Middle frontal gyrus (tissue), 1 donor: ENCODE measurements around the gene KRT82.

Source experiments
- DNase-seq: peaks from one replicate; pipeline ENCODE4 v3.0.0-alpha.2; 2015; ENCODE audit warnings: low spot score; ENCODE audit errors: extremely low spot score

The KRT82 gene

DNA sequence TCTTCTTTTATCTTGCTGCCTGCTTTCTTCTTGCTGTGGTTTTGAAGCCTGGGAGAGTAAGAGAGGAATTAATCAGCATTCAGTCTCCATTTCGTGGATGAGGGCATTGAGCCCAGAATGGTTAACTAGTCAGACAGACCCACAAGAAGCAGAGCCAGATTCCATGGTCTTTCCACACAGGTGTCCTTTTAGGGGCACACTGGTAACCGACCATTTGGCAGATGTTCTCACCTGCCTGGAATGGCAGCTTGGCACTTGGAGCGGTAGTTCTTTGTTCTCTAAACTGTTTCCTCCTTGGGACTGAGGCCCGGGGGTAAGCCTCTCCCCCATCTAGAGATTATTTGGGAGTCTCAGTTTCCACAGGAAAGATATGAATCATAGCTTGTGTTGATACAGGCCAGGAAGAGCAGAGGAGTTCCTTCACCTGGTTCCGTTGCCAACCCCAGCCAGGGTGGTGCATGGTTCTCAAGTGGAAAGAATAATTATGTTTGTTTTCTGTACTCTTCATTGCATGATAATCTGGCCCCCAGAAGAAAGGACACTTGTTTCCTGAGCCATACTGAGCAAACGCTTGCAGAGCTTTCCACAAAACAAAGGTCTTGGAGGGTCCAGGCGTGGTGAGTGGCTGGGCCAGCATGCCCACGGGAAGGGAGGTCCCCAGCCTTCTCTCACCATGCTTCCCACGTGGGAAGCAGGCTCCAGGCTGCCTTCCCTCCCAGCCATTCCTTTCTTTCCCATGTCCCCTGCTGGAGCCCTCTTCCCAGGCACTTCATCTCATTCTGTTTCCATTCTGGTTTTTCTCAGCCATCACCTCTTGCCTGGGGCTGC lies 30.1 kb upstream of the KRT82 start:
- DNase-seq: no peak

DNA sequence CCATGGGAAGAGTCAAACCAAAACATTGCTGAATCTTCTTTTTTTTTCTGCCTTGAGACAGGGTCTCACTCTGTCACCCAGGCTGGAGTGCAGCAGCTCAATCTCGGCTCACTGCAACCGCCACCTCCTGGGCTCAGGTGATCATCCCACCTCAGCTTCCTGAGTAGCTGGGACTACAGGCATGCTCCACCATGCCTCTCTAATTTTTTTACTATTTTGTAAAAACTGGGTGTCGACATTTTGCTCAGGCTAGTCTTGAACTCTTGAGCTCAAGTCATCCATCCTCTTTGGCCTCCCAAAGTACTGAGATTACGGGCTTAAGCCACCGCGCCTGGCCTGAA lies 29.5 kb upstream of the KRT82 start:
- no peak for DNase-seq

DNA sequence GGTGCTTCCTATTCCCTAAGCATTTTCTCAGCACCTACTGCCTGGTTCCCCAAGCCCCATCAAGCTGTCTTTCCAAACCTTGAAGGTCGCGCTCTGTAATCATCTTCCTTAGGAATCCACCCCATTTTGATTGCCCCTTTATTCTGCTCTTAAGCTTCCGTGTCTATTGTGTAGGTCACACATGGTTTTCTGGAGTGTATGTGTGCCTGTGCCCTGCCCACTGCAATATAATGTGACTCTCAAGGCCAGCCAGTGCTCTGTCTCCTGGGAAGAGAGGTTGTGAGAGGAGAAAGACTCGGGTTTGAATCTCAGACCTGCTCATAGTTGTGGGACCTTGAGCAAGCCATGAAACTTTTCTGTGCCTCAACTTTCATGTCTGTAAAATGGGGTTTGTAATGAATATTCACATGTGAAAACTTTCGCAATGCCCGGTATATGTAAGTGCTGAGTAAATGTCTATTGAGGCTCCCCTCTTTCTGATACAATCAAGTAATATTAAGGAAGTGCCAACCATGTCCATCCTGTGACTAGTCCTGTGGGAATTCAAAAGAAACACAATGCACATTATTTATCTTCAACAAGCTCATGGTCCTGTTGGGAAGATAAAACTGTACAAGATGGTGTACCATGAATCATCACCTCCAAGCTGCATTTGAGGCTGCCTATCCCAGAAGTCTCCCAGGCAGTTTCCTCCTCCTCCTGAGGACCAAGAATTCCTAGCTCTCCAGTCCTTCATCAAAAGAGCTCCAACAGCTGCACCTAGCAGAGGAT lies 28.8 kb upstream of the KRT82 start:
- DNase-seq: no peak

GRCh38 chr12:52434081-52434733 lies 28.1 kb upstream of the KRT82 start, which contains the start of gene KRT75:
KRT75 (minus strand) TSS chr12:52434371; CDS start chr12:52434304, 67 bp downstream.
- DNase-seq: no peak

DNA sequence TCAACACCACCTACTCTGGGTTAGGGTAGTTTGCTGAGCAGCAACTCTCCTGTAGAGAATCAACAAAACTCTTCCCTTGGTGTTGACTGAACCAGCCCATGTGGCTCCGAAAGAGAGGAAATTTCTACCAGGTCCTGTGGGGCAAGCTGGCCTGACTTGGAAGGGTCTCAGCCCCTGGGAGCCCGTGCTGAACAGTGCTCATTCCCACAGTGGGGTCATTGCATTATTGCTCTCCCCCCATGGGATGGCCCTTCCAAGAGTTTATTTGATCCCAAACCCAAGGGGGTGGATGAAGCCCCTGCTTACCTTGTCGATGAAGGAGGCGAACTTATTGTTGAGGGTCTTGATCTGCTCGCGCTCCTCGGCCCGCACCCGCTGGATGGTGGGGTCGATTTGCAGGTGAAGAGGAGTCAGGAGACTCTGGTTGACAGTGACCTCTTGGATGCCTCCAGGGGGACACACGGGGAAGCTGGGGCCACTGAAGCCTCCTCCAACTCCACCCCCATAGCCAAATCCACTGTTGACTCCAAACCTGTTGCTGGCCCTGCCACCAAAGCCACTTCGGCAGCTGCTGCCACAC lies 27.5 kb upstream of the KRT82 start:
- DNase-seq: no peak

- DNase-seq: no peak
Measured at GRCh38 chr12:52432559-52433207, 26.5 kb upstream of the KRT82 start.

DNA sequence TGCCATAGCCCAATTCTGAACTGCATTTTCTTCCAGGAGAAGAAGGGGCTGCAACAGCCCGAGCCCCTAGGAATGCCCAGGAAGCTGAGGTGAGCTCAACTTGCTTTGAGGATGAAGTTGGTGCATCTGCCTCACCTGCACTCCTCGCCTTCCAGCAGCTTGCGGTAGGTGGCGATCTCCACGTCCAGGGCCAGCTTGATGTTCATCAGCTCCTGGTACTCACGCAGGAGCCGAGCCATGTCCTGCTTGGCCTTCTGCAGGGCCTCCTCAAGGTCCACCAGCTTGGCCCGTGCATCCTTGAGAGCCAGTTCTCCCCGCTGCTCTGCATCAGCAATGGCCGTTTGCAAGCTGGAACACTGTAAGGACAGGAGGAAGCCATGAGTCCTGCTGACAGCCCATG lies 22.0 kb upstream of the KRT82 start:
- DNase-seq: no peak

DNA sequence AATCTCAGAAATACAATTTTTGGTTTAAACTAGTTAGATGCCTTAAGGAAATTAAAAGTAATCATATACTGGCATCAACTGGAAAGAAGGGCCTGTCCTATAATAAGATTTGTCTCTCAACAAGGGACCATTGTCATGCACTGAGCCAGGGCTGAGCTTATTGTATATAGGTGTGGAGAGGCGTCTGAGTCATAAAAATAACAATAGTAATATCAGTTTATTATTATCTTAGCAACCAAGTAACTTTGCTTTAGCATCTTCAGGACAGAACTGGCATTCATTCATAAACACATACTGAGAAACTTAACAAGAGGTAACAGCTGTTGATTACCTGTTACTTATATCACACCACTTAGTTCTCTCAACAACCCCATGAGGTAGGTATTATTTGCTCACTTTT lies 20.9 kb upstream of the KRT82 start:
- no peak for DNase-seq

DNA sequence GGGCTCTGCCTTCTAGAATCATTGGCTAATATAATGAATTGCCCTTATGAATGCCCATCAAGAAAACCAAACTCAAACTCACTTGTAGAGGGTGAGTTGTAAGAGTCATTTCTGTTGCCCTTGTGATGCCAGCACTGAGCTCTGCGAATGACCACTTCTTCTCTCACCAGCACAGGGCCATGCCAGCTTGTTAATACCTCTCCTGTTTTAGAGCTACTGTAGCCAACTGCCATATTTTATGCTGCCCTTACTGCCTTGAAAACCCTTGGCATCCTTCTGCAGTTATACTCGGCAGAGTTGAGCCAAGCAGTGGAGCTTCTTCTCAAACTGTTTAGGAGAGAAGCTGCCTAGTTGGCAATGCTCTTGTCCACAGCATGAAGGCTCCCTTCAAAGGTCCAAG lies 19.9 kb upstream of the KRT82 start:
- no peak for DNase-seq

- DNase-seq: no peak
Measured at GRCh38 chr12:52425466-52425865, 19.3 kb upstream of the KRT82 start.

DNA sequence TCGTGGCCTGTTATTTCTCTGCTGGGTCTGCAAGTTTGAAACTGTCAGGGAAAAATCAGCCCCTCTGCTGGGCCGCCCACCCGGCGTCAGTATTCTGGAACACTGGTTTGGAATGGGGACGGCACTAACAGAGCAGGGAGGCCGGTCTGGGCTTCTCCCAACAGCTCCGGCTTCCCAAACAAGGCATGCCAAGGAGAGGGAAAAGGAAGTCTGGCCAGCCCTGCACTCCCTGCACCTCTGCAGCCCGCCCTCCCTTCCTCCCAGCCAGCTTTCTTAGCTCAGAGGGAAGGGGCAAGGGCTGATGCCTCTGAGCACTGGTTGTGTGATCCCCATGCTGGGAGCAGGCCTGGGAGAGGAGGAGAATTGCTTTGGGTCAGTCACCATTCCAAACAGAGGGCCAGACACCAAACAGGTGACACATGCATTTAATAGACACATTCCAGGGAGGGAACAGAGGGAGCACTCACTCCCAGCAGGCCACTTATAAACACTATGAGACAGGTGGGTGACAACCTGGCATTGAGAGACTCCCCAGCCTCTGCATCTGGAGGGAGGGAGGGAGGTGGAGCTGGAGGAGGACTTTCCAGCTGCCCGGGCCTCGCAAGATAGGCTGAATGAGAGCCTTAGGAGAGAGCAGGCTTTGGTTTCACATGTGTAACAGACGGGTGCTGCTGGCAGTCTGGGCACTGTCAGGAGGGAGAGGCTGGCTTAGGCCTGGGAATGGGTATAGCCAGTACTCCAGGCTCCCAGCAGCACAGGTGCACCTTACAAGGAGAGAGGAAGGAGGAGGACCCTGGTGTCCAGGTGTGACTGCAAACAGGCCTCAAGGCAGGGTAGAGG lies 17.7 kb upstream of the KRT82 start:
- DNase-seq: no peak

DNA sequence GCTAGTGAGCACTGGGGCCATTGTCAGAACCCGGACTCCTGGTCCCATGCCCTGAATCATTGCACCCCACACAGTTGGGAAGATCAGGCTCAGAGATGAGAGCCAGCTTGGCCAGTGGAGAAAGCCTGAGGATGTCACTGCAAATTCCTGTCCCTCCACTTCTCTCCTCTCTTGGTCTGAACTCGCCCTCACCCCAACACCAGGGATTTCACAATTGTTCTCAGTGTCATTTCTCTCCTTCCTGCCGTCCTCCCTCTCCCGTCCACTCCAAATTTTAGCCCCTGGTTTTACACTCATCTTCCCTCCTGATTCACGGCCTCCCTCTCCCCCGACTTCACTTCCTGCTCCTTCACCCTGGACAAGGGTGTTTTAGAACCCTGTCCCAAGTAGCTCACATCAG lies 16.9 kb upstream of the KRT82 start:
- no peak for DNase-seq

DNA sequence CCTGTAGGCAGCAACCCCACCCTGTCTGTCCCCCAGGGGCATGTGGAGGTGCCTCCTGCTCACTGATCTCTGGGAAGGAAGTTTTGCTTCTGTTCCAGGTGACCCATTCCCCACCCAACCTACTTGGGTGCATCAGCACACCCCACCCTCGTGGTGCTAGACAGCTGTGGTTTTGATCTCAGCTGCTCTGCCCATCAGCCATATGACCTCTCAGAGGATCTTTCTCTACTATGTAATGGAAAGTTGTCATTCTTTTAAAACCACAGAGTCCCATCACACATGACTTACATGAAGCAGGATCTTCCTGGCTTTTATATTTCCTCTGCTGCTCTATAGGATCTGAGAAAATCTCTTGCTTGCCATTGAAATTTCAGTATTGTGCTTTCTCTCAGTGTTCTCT lies 13.5 kb upstream of the KRT82 start:
- DNase-seq: no peak

- DNase-seq: no peak
Measured at GRCh38 chr12:52418576-52419110, 12.5 kb upstream of the KRT82 start.

- no peak for DNase-seq
Measured at GRCh38 chr12:52417740-52418139, 11.6 kb upstream of the KRT82 start.

- no peak for DNase-seq
Measured at GRCh38 chr12:52416795-52417194, 10.7 kb upstream of the KRT82 start.

DNA sequence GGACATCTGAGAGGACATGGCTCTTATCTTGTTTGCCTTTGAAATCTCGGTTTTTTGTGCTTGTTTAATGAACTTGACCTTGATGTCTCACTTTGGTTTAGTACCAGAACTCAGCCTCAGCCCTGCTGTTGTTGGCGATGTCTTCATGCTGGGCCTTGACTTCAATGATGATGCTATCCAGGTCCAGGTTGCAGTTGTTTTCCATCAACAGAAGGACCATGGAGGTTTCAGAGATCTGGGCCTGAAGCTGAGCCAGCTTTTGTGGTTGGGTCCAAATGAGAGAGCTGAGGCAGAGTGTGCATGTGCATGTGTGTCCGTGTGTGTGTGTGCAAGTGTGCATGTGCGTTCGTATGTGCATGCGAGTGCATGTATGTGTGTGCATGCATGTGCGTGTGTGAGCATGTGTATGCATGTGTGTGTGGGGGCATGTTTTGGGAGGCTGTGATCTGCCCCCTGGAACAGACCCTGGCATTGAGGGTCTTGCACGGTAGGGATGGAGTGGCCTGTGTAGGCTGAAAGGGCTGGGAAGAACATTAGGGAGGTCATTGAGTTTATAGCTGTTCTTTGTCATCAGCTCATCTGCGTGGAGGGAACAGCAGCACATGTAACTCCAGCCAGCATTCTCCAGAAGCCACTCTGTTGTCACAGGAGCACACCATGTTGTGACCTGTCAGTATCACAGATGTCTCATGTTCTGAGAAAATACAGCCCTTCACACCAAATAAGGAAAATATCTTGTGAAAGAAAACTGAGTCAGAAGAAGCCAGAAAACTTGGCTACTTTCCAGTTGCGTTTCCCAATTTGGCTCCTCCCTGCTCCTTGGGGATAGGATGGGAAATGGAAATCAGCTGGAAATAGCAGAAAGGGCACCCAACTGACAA lies 10.0 kb upstream of the KRT82 start:
- DNase-seq: no peak

DNA sequence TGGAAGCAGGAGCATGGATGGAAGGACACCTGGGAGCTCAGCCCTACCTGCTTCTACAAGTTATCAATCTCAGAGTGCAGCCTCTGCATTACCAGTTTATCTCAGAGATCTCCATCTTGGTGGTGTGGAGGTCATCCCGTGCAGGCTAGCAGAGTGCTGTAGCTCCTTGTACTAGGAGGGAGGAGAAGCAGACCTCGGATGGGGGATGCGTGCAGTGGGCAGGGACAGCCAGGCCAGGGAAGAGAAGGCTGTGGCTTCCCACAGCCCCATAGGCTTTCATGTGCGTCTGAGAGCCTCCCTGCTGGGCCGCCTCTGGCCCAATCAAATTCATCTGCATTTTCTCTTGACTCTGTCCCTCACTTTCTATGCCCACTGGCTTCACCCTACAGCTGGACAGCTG lies 8.8 kb upstream of the KRT82 start:
- no peak for DNase-seq

DNA sequence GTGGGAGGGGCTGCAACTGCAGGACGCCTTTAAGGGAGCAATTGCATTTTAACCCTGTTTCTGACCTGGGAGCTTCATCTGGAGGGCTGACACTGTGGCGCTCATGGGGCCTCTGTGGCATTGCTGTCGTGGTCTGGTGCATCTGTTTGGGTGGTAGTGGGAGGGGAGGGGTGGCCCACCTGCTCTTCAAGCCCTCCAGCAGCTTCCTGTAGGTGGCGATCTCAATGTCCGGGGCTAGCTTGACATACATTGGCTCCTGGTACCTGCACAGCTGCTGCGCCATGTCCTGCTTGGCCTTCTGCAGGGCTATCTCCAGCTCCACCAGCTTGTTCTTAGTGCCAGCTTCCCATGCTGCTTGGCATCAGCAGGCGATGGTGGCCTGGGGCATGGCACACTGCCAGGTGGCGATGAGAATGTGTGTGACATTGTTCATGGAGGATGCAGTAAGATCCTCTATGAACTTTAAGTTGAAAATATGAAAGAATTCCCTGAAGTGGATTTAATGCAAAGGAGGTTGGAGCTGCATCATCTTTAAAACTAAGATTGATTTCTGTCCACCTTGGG lies 7.7 kb upstream of the KRT82 start:
- no peak for DNase-seq
